Natural killer cell (primary cell): ENCODE measurements around the gene CR1. TPM values are rescaled to one million over a fixed set of nuclear protein-coding genes. Genes with fewer than 3 reads are reported as not detected.
"Not testable (repeated sequence)": the region's sequence is repeated elsewhere in the genome, so short reads cannot be mapped to it uniquely, and the experiment has no call there.

Experiments used
- ATAC-seq, 3 donors: fragments of 150-1000 bp in 2 of 3; fragments of 200-7000 bp in 1 of 3; cut with Tn5 transposase; 1 replicate in 1 of 3; 2 replicates in 2 of 3; pipeline ENCODE4 v1.10.0; 2021; ENCODE audit warnings: mild to moderate bottlenecking in 2 of 3, moderate library complexity in 2 of 3
- DNase-seq, 2 donors: peaks; one replicate each; pipeline versions ENCODE4 v3.0.0 to v3.0.0-alpha.2; 2013 to 2021; ENCODE audit warnings: mixed read lengths in 1 of 2
- H3K27ac ChIP-seq: one replicate; pipeline ENCODE4 v1.5.1; 2013; ENCODE audit warnings: mild to moderate bottlenecking, low read length
- H3K27me3 ChIP-seq: one replicate; pipeline ENCODE4 v1.6.1; 2013; ENCODE audit warnings: low read length; ENCODE audit not compliant: control insufficient read depth, insufficient read depth
- H3K36me3 ChIP-seq: one replicate; pipeline ENCODE4 v1.6.1; 2013; ENCODE audit warnings: low read length; ENCODE audit not compliant: control insufficient read depth, insufficient read depth
- H3K4me1 ChIP-seq: one replicate; pipeline ENCODE4 v1.6.1; 2013; ENCODE audit warnings: low read length; ENCODE audit not compliant: control insufficient read depth, insufficient read depth
- H3K4me3 ChIP-seq: one replicate; pipeline ENCODE4 v1.5.1; 2013; ENCODE audit warnings: low read length
- H3K9me3 ChIP-seq: one replicate; pipeline ENCODE4 v1.6.1; 2013; ENCODE audit warnings: low read length; ENCODE audit not compliant: control insufficient read depth, insufficient read depth
- H3K27ac Mint-ChIP-seq, 2 donors: one replicate each; pipeline ENCODE4 v1.8.0; 2022; ENCODE audit warnings: mild to moderate bottlenecking in 2 of 2, mixed read lengths in 2 of 2, moderate library complexity in 1 of 2
- H3K27me3 Mint-ChIP-seq, 2 donors: one replicate each; pipeline ENCODE4 v1.8.0; 2022; ENCODE audit warnings: low read depth in 2 of 2, mixed read lengths in 2 of 2
- H3K36me3 Mint-ChIP-seq: one replicate; pipeline ENCODE4 v1.8.0; 2022; ENCODE audit warnings: mixed read lengths
- H3K4me1 Mint-ChIP-seq, 2 donors: one replicate each; pipeline ENCODE4 v1.8.0; 2022; ENCODE audit warnings: mixed read lengths in 2 of 2
- H3K4me3 Mint-ChIP-seq: one replicate; pipeline ENCODE4 v1.8.0; 2022; ENCODE audit warnings: mild to moderate bottlenecking, moderate library complexity, mixed read lengths
- H3K9me3 Mint-ChIP-seq, 2 donors: one replicate each; pipeline ENCODE4 v1.8.0; 2022; ENCODE audit warnings: mixed read lengths in 2 of 2
- CTCF ChIP-seq: fragments of 200-600 bp; IDR thresholded peaks from one replicate; pipeline ENCODE4 v1.8.0; 2022; ENCODE audit warnings: antibody characterized with exemption
- WGBS: methylation state at CpG from one replicate; pipeline ENCODE4 v1.1.7; 2013; ENCODE audit warnings: missing lambda C conversion rate; ENCODE audit not compliant: insufficient coverage; 5-methylcytosine and 5-hydroxymethylcytosine counted together
- intact Hi-C: fragments of 100-400 bp; cut with micrococcal nuclease; formaldehyde crosslinking; loops from one replicate; pipeline ENCODE4 v1.14.2; 2022
- total RNA-seq, 4 donors: library from RNA; stranded (reverse); fragments of 120-200 nt in 1 of 4; gene quantifications; one replicate each; pipeline versions ENCODE4 v1.2.3 to v1.2.4, GENCODE V29; 2013 to 2022

The CR1 gene
- total RNA-seq, 3 donors from 2014 or later (not counting 1 experiment from before 2014, with no cell fraction given), result 1.5 to 39.4 (median 2.6) TPM

DNA sequence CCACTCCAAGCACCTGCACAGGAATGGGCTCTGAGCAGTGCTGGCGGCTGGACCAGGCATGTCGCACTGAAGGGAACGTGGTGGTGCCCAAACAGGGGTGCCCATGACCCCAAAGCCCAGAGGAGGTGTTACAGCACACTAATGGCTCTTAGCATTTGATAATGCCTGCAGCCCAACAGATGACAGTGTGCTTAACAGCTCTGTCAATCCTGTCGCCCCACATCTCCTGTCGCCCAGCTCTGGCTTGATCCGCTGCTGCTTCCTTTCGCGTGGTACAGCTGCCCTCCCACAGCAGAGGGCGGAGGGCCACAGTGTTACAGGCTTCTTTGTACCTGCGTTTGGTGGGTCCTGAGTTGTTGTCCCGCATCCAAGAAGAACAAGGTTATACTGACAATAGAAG is 116.8 kb downstream of the CR1 start:
- no peaks in the 10 kb centered on the region for H3K36me3 ChIP-seq
- TF ChIP-seq CTCF, result no peak
- H3K9me3 ChIP-seq, result no peaks in the 10 kb centered on the region
- intact Hi-C loops, result no loop called here
- WGBS, result 83% methylated on average over 11 of the region's 11 CpGs
- Mint-ChIP-seq H3K4me3 (no peak overlapping the region), H3K27ac (no peak overlapping the region), H3K9me3 (no peaks in the 10 kb centered on the region), H3K36me3 (no peaks in the 10 kb centered on the region), H3K27me3 (peaks cover 5 to 30% of the 10 kb centered on the region in 2 donors), H3K4me1 (no peaks in the 10 kb centered on the region)
- no peak overlapping the region for H3K27ac ChIP-seq
- H3K4me1 ChIP-seq, result no peaks in the 10 kb centered on the region
- no peak for DNase-seq
- no peak overlapping the region for H3K4me3 ChIP-seq
- no peak for ATAC-seq
- no peaks in the 10 kb centered on the region for H3K27me3 ChIP-seq

DNA sequence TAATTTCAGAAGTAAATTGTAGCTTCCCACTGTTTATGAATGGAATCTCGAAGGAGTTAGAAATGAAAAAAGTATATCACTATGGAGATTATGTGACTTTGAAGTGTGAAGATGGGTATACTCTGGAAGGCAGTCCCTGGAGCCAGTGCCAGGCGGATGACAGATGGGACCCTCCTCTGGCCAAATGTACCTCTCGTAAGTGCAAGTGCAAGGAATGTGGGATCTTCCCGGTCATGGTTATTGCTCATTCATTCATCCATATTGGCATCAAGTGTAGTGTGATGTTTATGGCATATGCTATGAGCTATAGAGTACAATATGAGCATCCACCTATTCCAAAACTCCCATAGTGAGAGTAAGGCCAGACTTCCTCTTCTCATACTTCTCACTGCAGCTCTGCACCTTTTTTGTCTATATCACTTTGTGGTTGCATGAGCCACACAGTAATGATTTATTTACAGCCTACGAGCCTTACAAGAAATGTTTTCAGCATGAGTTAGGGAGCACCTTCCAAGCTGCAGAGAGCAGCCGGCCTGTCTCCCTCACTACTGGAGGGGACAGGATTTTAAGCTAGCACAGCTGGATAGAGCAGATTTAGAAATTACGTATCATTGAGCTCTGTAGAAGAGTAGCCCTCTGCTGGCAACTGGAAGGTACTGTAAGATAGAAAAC is 124.0 kb downstream of the CR1 start:
- intact Hi-C loops, result no loop called here
- H3K36me3 ChIP-seq, result no peaks in the 10 kb centered on the region
- DNase-seq (peak in 1 of 2 donors; percentile 58), ATAC-seq (peak; percentile 80 to 95 (median 86))
- Mint-ChIP-seq H3K9me3 (no peaks in the 10 kb centered on the region), H3K36me3 (no peaks in the 10 kb centered on the region), H3K4me1 (no peaks in the 10 kb centered on the region), H3K27ac (no peak overlapping the region), H3K4me3 (no peak overlapping the region), H3K27me3 (peaks cover 13 to 32% of the 10 kb centered on the region in 2 donors)
- H3K9me3 ChIP-seq, result no peaks in the 10 kb centered on the region
- H3K4me1 ChIP-seq, result no peaks in the 10 kb centered on the region
- WGBS, result 50% methylated on average over 6 of the region's 7 CpGs
- no peaks in the 10 kb centered on the region for H3K27me3 ChIP-seq
- peak; percentile 78 for TF ChIP-seq CTCF
- no peak overlapping the region for H3K27ac ChIP-seq
- H3K4me3 ChIP-seq, result no peak overlapping the region

DNA sequence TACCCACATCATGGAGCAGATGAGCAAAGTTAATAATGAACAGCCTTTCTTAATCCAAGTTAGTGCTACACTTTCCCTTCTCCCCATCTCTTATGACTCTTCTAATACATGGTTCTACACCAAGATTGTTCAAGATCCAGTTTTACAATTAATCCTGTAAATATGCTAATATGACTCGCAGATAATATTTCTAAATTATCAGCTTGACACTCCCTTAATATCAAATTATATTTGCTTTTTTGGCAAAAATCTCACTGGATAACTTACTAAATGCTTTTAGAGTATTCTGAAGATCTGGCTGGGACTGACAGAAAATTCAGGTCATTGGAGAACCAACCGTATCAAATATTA is 124.6 kb downstream of the CR1 start:
- Histone ChIP-seq H3K4me3 (no peak overlapping the region), H3K4me1 (no peaks in the 10 kb centered on the region), H3K27me3 (no peaks in the 10 kb centered on the region), H3K36me3 (no peaks in the 10 kb centered on the region), H3K9me3 (no peaks in the 10 kb centered on the region), H3K27ac (no peak overlapping the region)
- intact Hi-C loops, result no loop called here
- H3K27ac Mint-ChIP-seq, result no peak overlapping the region
- no peaks in the 10 kb centered on the region for H3K36me3 Mint-ChIP-seq
- no peak for DNase-seq
- H3K9me3 Mint-ChIP-seq, result no peaks in the 10 kb centered on the region
- ATAC-seq, result no peak
- TF ChIP-seq CTCF, result no peak
- no peak overlapping the region for H3K4me3 Mint-ChIP-seq
- WGBS, result no CpG with 5 or more reads among the region's 2 CpGs
- no peaks in the 10 kb centered on the region for H3K4me1 Mint-ChIP-seq
- peaks cover 13 to 37% of the 10 kb centered on the region in 2 donors for H3K27me3 Mint-ChIP-seq

DNA sequence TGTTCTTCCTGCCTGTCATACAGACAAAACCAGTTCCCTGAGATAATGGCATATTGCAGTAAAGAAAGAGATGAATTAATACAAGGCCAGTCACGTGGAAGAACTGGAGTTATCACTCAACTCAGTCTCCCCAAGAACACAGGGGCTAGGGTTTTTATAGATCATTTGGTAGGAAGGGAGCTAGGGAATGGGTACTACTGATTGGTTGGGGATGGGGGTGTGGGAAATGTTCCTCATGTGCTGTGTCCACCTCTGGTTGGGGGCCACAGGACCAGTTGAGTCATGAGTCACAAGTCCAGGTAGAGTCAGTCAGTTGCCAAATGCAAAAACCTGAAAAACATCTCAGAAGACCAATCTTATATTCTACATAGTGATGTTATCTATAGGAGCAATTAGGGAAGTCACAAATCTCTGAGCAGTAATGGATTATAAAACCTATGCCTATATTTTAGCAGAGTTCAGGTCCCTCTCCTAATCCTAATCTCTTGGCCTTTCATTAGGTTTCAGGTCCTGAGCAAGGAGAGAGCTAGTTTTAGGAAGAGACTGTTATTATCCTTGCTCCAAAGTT is 129.6 kb downstream of the CR1 start:
- ATAC-seq, H3K27me3 ChIP-seq, H3K9me3 Mint-ChIP-seq, intact Hi-C loops, H3K27ac Mint-ChIP-seq, H3K4me1 ChIP-seq, H3K27ac ChIP-seq, H3K9me3 ChIP-seq, H3K4me3 Mint-ChIP-seq, H3K4me1 Mint-ChIP-seq, DNase-seq, H3K36me3 Mint-ChIP-seq, H3K36me3 ChIP-seq, H3K4me3 ChIP-seq: not testable (repeated sequence)
- no CpG with 5 or more reads among the region's 1 CpG for WGBS
- peaks cover 11 to 21% of the 10 kb centered on the region in 2 donors for H3K27me3 Mint-ChIP-seq
